HUES64 (cell line): Measurements from ENCODE around the gene KMT5B.
"Not testable (repeated sequence)": the region's sequence is repeated elsewhere in the genome, so short reads cannot be mapped to it uniquely, and the experiment has no call there.

Source experiments
- H3K27ac ChIP-seq: 2 replicates; pipeline ENCODE4 v1.7.0; 2013; ENCODE audit warnings: low read depth, low read length, inconsistent platforms
- H3K27me3 ChIP-seq: 2 replicates; pipeline ENCODE4 v1.6.1; 2013; ENCODE audit warnings: mild to moderate bottlenecking, low read length; ENCODE audit not compliant: insufficient read depth
- H3K36me3 ChIP-seq: 2 replicates; pipeline ENCODE4 v1.6.1; 2013; ENCODE audit warnings: mild to moderate bottlenecking, low read length; ENCODE audit not compliant: insufficient read depth
- H3K4me1 ChIP-seq: 2 replicates; pipeline ENCODE4 v1.6.1; 2013; ENCODE audit warnings: mild to moderate bottlenecking, low read length, moderate library complexity; ENCODE audit not compliant: insufficient read depth
- H3K4me3 ChIP-seq: 2 replicates; pipeline ENCODE4 v1.5.1; 2013; ENCODE audit warnings: mild to moderate bottlenecking, low read length, moderate library complexity
- H3K9ac ChIP-seq: 2 replicates; pipeline ENCODE4 v1.6.1; 2013; ENCODE audit warnings: mild to moderate bottlenecking, low read depth, low read length
- H3K9me3 ChIP-seq: 2 replicates; pipeline ENCODE4 v1.6.1; 2013; ENCODE audit warnings: low read depth, low read length; ENCODE audit not compliant: insufficient read depth
- WGBS: fragments of 150-250, 120-280 bp; methylation state at CpG from one replicate; pipeline ENCODE4 v1.1.7; 2013; ENCODE audit warnings: missing lambda C conversion rate; 5-methylcytosine and 5-hydroxymethylcytosine counted together

KMT5B gene

GRCh38 chr11:68254421-68254820 lies 41.3 kb upstream of the KMT5B start:
- peaks cover 6% of the 10 kb centered on the region for H3K4me1 ChIP-seq
- 90% methylated on average over 14 of the region's 14 CpGs for WGBS
- H3K27ac ChIP-seq = no peak overlapping the region
- no peaks in the 10 kb centered on the region for H3K36me3 ChIP-seq
- no peak overlapping the region for H3K9ac ChIP-seq
- H3K27me3 ChIP-seq = peaks cover 2% of the 10 kb centered on the region; the same call in 1 of the 2 replicates
- no peaks in the 10 kb centered on the region for H3K9me3 ChIP-seq
- no peak overlapping the region for H3K4me3 ChIP-seq

GRCh38 chr11:68251765-68252164 lies 38.7 kb upstream of the KMT5B start:
- Histone ChIP-seq H3K9me3 (no peaks in the 10 kb centered on the region), H3K9ac (no peak overlapping the region), H3K27me3 (no peaks in the 10 kb centered on the region), H3K4me1 (peaks cover 6% of the 10 kb centered on the region), H3K4me3 (no peak overlapping the region), H3K36me3 (no peaks in the 10 kb centered on the region), H3K27ac (no peak overlapping the region)
- WGBS = 94% methylated on average over 3 of the region's 3 CpGs

- not testable (repeated sequence) for H3K4me3 ChIP-seq, H3K9me3 ChIP-seq, H3K4me1 ChIP-seq, H3K9ac ChIP-seq, H3K27ac ChIP-seq, H3K36me3 ChIP-seq, H3K27me3 ChIP-seq
- WGBS = 54% methylated on average over 5 of the region's 5 CpGs
These were observed 31.8 kb upstream of the KMT5B start for GRCh38 chr11:68244912-68245311.

GRCh38 chr11:68243847-68244246 lies 30.8 kb upstream of the KMT5B start:
- H3K4me3 ChIP-seq, H3K27me3 ChIP-seq, H3K36me3 ChIP-seq, H3K9ac ChIP-seq, H3K4me1 ChIP-seq, H3K9me3 ChIP-seq, H3K27ac ChIP-seq: not testable (repeated sequence)
- 100% methylated on average over 1 of the region's 1 CpG for WGBS

GRCh38 chr11:68242616-68243015 lies 29.5 kb upstream of the KMT5B start:
- no peak overlapping the region for H3K4me3 ChIP-seq
- no peaks in the 10 kb centered on the region for H3K9me3 ChIP-seq
- no peaks in the 10 kb centered on the region for H3K4me1 ChIP-seq
- no peak overlapping the region for H3K27ac ChIP-seq
- H3K9ac ChIP-seq = no peak overlapping the region
- H3K36me3 ChIP-seq = no peaks in the 10 kb centered on the region
- no peaks in the 10 kb centered on the region for H3K27me3 ChIP-seq
- WGBS = 95% methylated on average over 2 of the region's 2 CpGs

- 96% methylated on average over 7 of the region's 7 CpGs for WGBS
- Histone ChIP-seq H3K36me3 (no peaks in the 10 kb centered on the region), H3K4me1 (no peaks in the 10 kb centered on the region), H3K9me3 (no peaks in the 10 kb centered on the region), H3K9ac (no peak overlapping the region), H3K27me3 (no peaks in the 10 kb centered on the region), H3K4me3 (no peak overlapping the region), H3K27ac (no peak overlapping the region)
These were observed 18.5 kb upstream of the KMT5B start for GRCh38 chr11:68231621-68232020.

- WGBS = no CpG with 5 or more reads among the region's 1 CpG
- H3K4me3 ChIP-seq = no peak overlapping the region
These were observed 16.5 kb upstream of the KMT5B start for GRCh38 chr11:68229601-68230000.

GRCh38 chr11:68226421-68226820 lies 13.3 kb upstream of the KMT5B start:
- H3K4me3 ChIP-seq = no peak overlapping the region
- 90% methylated on average over 9 of the region's 9 CpGs for WGBS
- H3K27ac ChIP-seq = no peak overlapping the region
- H3K9ac ChIP-seq = no peak overlapping the region
- no peaks in the 10 kb centered on the region for H3K4me1 ChIP-seq
- no peaks in the 10 kb centered on the region for H3K9me3 ChIP-seq
- no peaks in the 10 kb centered on the region for H3K27me3 ChIP-seq
- H3K36me3 ChIP-seq = no peaks in the 10 kb centered on the region

More at GRCh38 chr11:68229601-68230000, 16.5 kb upstream of the KMT5B start:
- no peaks in the 10 kb centered on the region for H3K4me1 ChIP-seq
- no peak overlapping the region for H3K27ac ChIP-seq
- no peaks in the 10 kb centered on the region for H3K9me3 ChIP-seq
- no peak overlapping the region for H3K9ac ChIP-seq
- no peaks in the 10 kb centered on the region for H3K27me3 ChIP-seq
- no peaks in the 10 kb centered on the region for H3K36me3 ChIP-seq

- no peak overlapping the region for H3K4me3 ChIP-seq
- H3K4me1 ChIP-seq = no peaks in the 10 kb centered on the region
- 93% methylated on average over 11 of the region's 11 CpGs for WGBS
- H3K9ac ChIP-seq = no peak overlapping the region
- no peak overlapping the region for H3K27ac ChIP-seq
- no peaks in the 10 kb centered on the region for H3K27me3 ChIP-seq
- no peaks in the 10 kb centered on the region for H3K9me3 ChIP-seq
- no peaks in the 10 kb centered on the region for H3K36me3 ChIP-seq
These were observed 11.5 kb upstream of the KMT5B start for GRCh38 chr11:68224606-68225005.

- H3K9me3 ChIP-seq = no peaks in the 10 kb centered on the region
- H3K27me3 ChIP-seq = no peaks in the 10 kb centered on the region
These were observed 10.2 kb upstream of the KMT5B start for GRCh38 chr11:68223275-68223674.

GRCh38 chr11:68221406-68221805 lies 8.3 kb upstream of the KMT5B start:
- H3K4me1 ChIP-seq = no peaks in the 10 kb centered on the region
- H3K4me3 ChIP-seq = no peak overlapping the region
- WGBS = 88% methylated on average over 4 of the region's 5 CpGs
- no peaks in the 10 kb centered on the region for H3K27me3 ChIP-seq
- no peaks in the 10 kb centered on the region for H3K36me3 ChIP-seq
- no peaks in the 10 kb centered on the region for H3K9me3 ChIP-seq
- no peak overlapping the region for H3K9ac ChIP-seq
- H3K27ac ChIP-seq = no peak overlapping the region

More at GRCh38 chr11:68223275-68223674, 10.2 kb upstream of the KMT5B start:
- H3K4me1 ChIP-seq = no peaks in the 10 kb centered on the region
- WGBS = 78% methylated on average over 6 of the region's 6 CpGs
- no peak overlapping the region for H3K27ac ChIP-seq
- H3K4me3 ChIP-seq = no peak overlapping the region
- H3K9ac ChIP-seq = no peak overlapping the region
- H3K36me3 ChIP-seq = no peaks in the 10 kb centered on the region

- H3K4me1 ChIP-seq = peaks cover 9% of the 10 kb centered on the region; the same call in 1 of the 2 replicates
- H3K27me3 ChIP-seq = peaks cover 4% of the 10 kb centered on the region; the same call in 1 of the 2 replicates
- H3K9ac ChIP-seq = no peak overlapping the region
- 89% methylated on average over 22 of the region's 22 CpGs for WGBS
- H3K27ac ChIP-seq = no peak overlapping the region
- no peaks in the 10 kb centered on the region for H3K36me3 ChIP-seq
- H3K4me3 ChIP-seq = no peak overlapping the region
- no peaks in the 10 kb centered on the region for H3K9me3 ChIP-seq
These were observed 3.3 kb upstream of the KMT5B start for GRCh38 chr11:68216171-68216938.
